A549 (cell line): ENCODE results near the gene SPSB1. TPM values are rescaled to one million over a fixed set of nuclear protein-coding genes. Genes with fewer than 3 reads are reported as not detected.

Experiments used
- ATAC-seq, 2 experiments: fragments of 200-7000 bp in 1 of 2; fragments of >200 bp in 1 of 2; cut with Nextera tagmentation in 1 of 2; cut with Tn5 transposase in 1 of 2; 3 replicates each; pipeline versions ENCODE4 v1.8.0 to v1.9.1; 2018 to 2020; ENCODE audit warnings: mild to moderate bottlenecking in 1 of 2, moderate library complexity in 1 of 2
- CTCF ChIA-PET: fragments of 300-600 bp; sonication (Branson Sonifier 250); formaldehyde crosslinking; extraction: SDS; loops from one replicate; lab custom pipeline; 2021; ENCODE audit warnings: antibody characterized with exemption, inconsistent platforms; lab: Yijun Ruan, JAX
- POLR2A ChIA-PET: fragments of 350-600 bp; formaldehyde crosslinking; extraction: SDS; loops from one replicate; lab custom pipeline; 2021; ENCODE audit warnings: antibody characterized with exemption, inconsistent platforms; lab: Yijun Ruan, JAX
- DNase-seq, 2 experiments: peaks; one replicate each; pipeline versions ENCODE4 v3.0.0 to v3.0.0-alpha.2; 2011 to 2016; ENCODE audit warnings: low read depth in 1 of 2, low spot score in 1 of 2
- FAIRE-seq: peaks from 2 replicates; lab custom pipeline; 2011; peaks lifted over from hg19 to GRCh38; lab: Jason Lieb, UNC
- H3K27ac ChIP-seq, 2 experiments: fragments of >200 bp; sonication (Bioruptor Twin); formaldehyde crosslinking; 3 replicates each; pipeline ENCODE4 v1.5.1; 2016 to 2017
- H3K4me1 ChIP-seq: fragments of >200 bp; sonication (Bioruptor Twin); formaldehyde crosslinking; 3 replicates; pipeline ENCODE4 v1.6.1; 2016
- H3K4me2 ChIP-seq: fragments of >200 bp; sonication (Bioruptor Twin); formaldehyde crosslinking; 3 replicates; pipeline ENCODE4 v1.6.1; 2016
- H3K4me3 ChIP-seq: fragments of >200 bp; sonication (Bioruptor Twin); formaldehyde crosslinking; 3 replicates; pipeline ENCODE4 v1.5.1; 2016
- H3K9me3 ChIP-seq: fragments of >200 bp; sonication (Bioruptor Twin); formaldehyde crosslinking; 3 replicates; pipeline ENCODE4 v1.6.1; 2016
- ATOH8 ChIP-seq: fragments of 250-450 bp; sonication (Bioruptor Pico); IDR thresholded peaks from 2 replicates; pipeline ENCODE4 v1.5.0; 2020; ENCODE audit warnings: low read depth, mild to moderate bottlenecking, moderate library complexity
- BCL3 ChIP-seq: fragments of >200 bp; sonication (Bioruptor Twin); formaldehyde crosslinking; IDR thresholded peaks from 3 replicates; pipeline ENCODE4 v1.6.1; 2016
- BHLHE40 ChIP-seq: IDR thresholded peaks from 2 replicates; pipeline ENCODE4 v1.6.1; 2012; ENCODE audit warnings: low read depth, low read length, inconsistent platforms
- EHF ChIP-seq: fragments of 250-450 bp; sonication (Bioruptor Pico); IDR thresholded peaks from 2 replicates; pipeline ENCODE4 v1.5.0; 2020; ENCODE audit warnings: mild to moderate bottlenecking
- EP300 ChIP-seq, 2 experiments: fragments of >200 bp; sonication (Bioruptor Twin); formaldehyde crosslinking; IDR thresholded peaks; 2 replicates in 1 of 2; 3 replicates in 1 of 2; pipeline ENCODE4 v1.6.1; 2016 to 2017
- ESRRA ChIP-seq: fragments of 150-350 bp; IDR thresholded peaks from 2 replicates; pipeline ENCODE4 v1.6.1; 2014; ENCODE audit warnings: mild to moderate bottlenecking, low read length, borderline replicate concordance
- FOSL2 ChIP-seq, 2 experiments: fragments of 450-650 bp in 1 of 2; fragments of >200 bp in 1 of 2; sonication (Bioruptor Twin) in 1 of 2; formaldehyde crosslinking; IDR thresholded peaks; 2 replicates each; pipeline versions ENCODE4 v1.5.0 to v1.6.1; 2016 to 2020; ENCODE audit warnings: mild to moderate bottlenecking in 1 of 2, moderate library complexity in 1 of 2
- FOXS1 ChIP-seq: fragments of 250-450 bp; sonication (Bioruptor Pico); IDR thresholded peaks from 2 replicates; pipeline ENCODE4 v1.5.0; 2020; ENCODE audit warnings: mild to moderate bottlenecking, moderate library complexity
- GATA3 ChIP-seq: IDR thresholded peaks from 2 replicates; pipeline ENCODE4 v1.6.1; 2012; ENCODE audit warnings: borderline replicate concordance
- HEYL ChIP-seq: fragments of 250-450 bp; sonication (Bioruptor Pico); IDR thresholded peaks from 2 replicates; pipeline ENCODE4 v1.8.0; 2021; ENCODE audit warnings: mild to moderate bottlenecking, moderate library complexity
- HOXB13 ChIP-seq: fragments of 250-450 bp; sonication (Bioruptor Pico); IDR thresholded peaks from 2 replicates; pipeline ENCODE4 v1.5.0; 2020; ENCODE audit warnings: low read depth, mild to moderate bottlenecking, moderate library complexity
- HOXB5 ChIP-seq: fragments of 250-450 bp; sonication (Bioruptor Pico); IDR thresholded peaks from 2 replicates; pipeline ENCODE4 v1.5.0; 2020; ENCODE audit warnings: mild to moderate bottlenecking, moderate library complexity
- JUNB ChIP-seq: fragments of >200 bp; sonication (Bioruptor Twin); formaldehyde crosslinking; IDR thresholded peaks from 2 replicates; pipeline ENCODE4 v1.6.1; 2016
- KDM1A ChIP-seq: fragments of 200-600 bp; sonication (generic); IDR thresholded peaks from 2 replicates; pipeline ENCODE4 v1.6.1; 2016; ENCODE audit warnings: low read depth, mild to moderate bottlenecking
- MAX ChIP-seq: IDR thresholded peaks from 2 replicates; pipeline ENCODE4 v1.6.1; 2012
- MYC ChIP-seq: IDR thresholded peaks from 2 replicates; pipeline ENCODE4 v1.6.1; 2012; ENCODE audit warnings: mild to moderate bottlenecking, inconsistent platforms, low read length, improper control_type of control experiment, borderline replicate concordance
- PBX3 ChIP-seq: IDR thresholded peaks from 2 replicates; pipeline ENCODE4 v1.6.1; 2012
- PHF8 ChIP-seq: fragments of 200-600 bp; sonication (generic); IDR thresholded peaks from 2 replicates; pipeline ENCODE4 v1.6.1; 2016; ENCODE audit warnings: low read depth, mild to moderate bottlenecking, antibody characterized with exemption, moderate library complexity, borderline replicate concordance
- POLR2A ChIP-seq: IDR thresholded peaks from 2 replicates; pipeline ENCODE4 v1.6.1; 2012; ENCODE audit warnings: mild to moderate bottlenecking, low read length
- RARB ChIP-seq: fragments of 250-450 bp; sonication (Bioruptor Pico); IDR thresholded peaks from 2 replicates; pipeline ENCODE4 v1.8.0; 2021; ENCODE audit warnings: mild to moderate bottlenecking, moderate library complexity
- TFCP2L1 ChIP-seq: fragments of 250-450 bp; sonication (Bioruptor Pico); IDR thresholded peaks from 2 replicates; pipeline ENCODE4 v1.5.0; 2021; ENCODE audit warnings: mild to moderate bottlenecking
- USF2 ChIP-seq: fragments of 450-650 bp; IDR thresholded peaks from 2 replicates; pipeline ENCODE4 v1.6.1; 2014; ENCODE audit warnings: antibody characterized with exemption
- ZFP36 ChIP-seq: fragments of 450-650 bp; IDR thresholded peaks from 2 replicates; pipeline ENCODE4 v1.6.1; 2014; ENCODE audit warnings: borderline replicate concordance; ENCODE audit not compliant: partially characterized antibody
- WGBS: methylation state at CpG from one replicate; pipeline ENCODE4 v1.1.6; 2017; ENCODE audit errors: missing lambda C conversion rate; 5-methylcytosine and 5-hydroxymethylcytosine counted together
- polyA plus RNA-seq, 4 experiments: library from polyadenylated mRNA; depleted of rRNA in 3 of 4; stranded (reverse); fragments of >200 nt; fragmentation: RNase III in 1 of 4; extraction: RNeasy Plus Mini Kit Qiagen cat#74134 plus additional on column Dnase treatment in 1 of 4; gene quantifications; 2 replicates in 3 of 4; 3 replicates in 1 of 4; pipeline ENCODE4 v1.2.3, GENCODE V29; 2011 to 2017

The SPSB1 gene
- polyA plus RNA-seq, 2 of the 4 experiments (the other 2 are of a cell fraction): 22.3 to 23.7 TPM

GRCh38 chr1:9299571-9300541 lies 7.2 kb downstream of the SPSB1 start (continued):
- TF ChIP-seq MYC (peak; percentile 75), HOXB5 (CRISPR knock-in tag) (peak; percentile 93), RARB (CRISPR knock-in tag) (peak; percentile 48; the same call in 1 of the 2 replicates), TFCP2L1 (CRISPR knock-in tag) (peak; percentile 81; the same call in 1 of the 2 replicates), MAX (peak; percentile 92)

GRCh38 chr1:9300573-9300972 lies 7.9 kb downstream of the SPSB1 start:
- H3K4me3 ChIP-seq: no peak overlapping the region
- H3K27ac ChIP-seq: peak overlapping the region; percentile 94 to 98
- H3K9me3 ChIP-seq: no peaks in the 10 kb centered on the region
- peaks cover 95% of the 10 kb centered on the region for H3K4me1 ChIP-seq
- no peak for ATAC-seq
- TF ChIP-seq BHLHE40 (no peak), ZFP36 (no peak), PBX3 (no peak), EHF (no peak), ATOH8 (CRISPR knock-in tag) (no peak), POLR2A (no peak), EP300 (IDR thresholded peaks at IDR 0.05) (no peak), FOXS1 (CRISPR knock-in tag) (no peak), KDM1A (no peak), ESRRA (no peak), PHF8 (no peak), HEYL (CRISPR knock-in tag) (no peak), HOXB13 (no peak)
- ChIA-PET CTCF (no interaction called here), POLR2A (no interaction called here)
- no peak for DNase-seq
- WGBS: 74% methylated on average over 6 of the region's 6 CpGs
- H3K4me2 ChIP-seq: peak overlapping the region; percentile 83
- FAIRE-seq: no peak

- CTCF ChIA-PET: interaction anchor here (2.2 kb wide), 1 partner anchor 22 kb away, joined by 5 read pairs; no protein-coding TSS in a partner anchor
- ATAC-seq (peak; percentile 80 to 82), DNase-seq (peak in 1 of 2 experiments; percentile 79), FAIRE-seq (no peak)
- peak overlapping the region; percentile 94 to 98 for H3K27ac ChIP-seq
- 7% methylated on average over 7 of the region's 9 CpGs for WGBS
- no peaks in the 10 kb centered on the region for H3K9me3 ChIP-seq
- no peak for TF ChIP-seq BHLHE40
- 0 out of 2 replicates have a peak, but pooled peaks have one; percentile 24 for TF ChIP-seq JUNB
- TF ChIP-seq GATA3: peak; percentile 37; the same call in 1 of the 2 replicates
- peak; percentile 83 for TF ChIP-seq USF2
- no peak for TF ChIP-seq ATOH8 (CRISPR knock-in tag)
- no peak for TF ChIP-seq BCL3
- TF ChIP-seq FOSL2 (IDR thresholded peaks at IDR 0.05): no peak; the same call in 1 of the 2 replicates
- TF ChIP-seq FOSL2 (CRISPR knock-in tag; IDR thresholded peaks at IDR 0.05): peak; percentile 78
- no peak for TF ChIP-seq KDM1A
- peak overlapping the region; percentile 23 for H3K4me3 ChIP-seq
- H3K4me2 ChIP-seq: peak overlapping the region; percentile 83
- POLR2A ChIA-PET: no interaction called here
- peaks cover 78% of the 10 kb centered on the region for H3K4me1 ChIP-seq
These were observed 10.2 kb downstream of the SPSB1 start for GRCh38 chr1:9302745-9303524.
